ENCODE measurements around the gene PDE11A. TPM values are rescaled to one million over a fixed set of nuclear protein-coding genes. Genes with fewer than 3 reads are reported as not detected.

The PDE11A gene
- total RNA-seq, 4 donors from 2014 or later: 0.37 to 1.2 (median 1.1) TPM; not detected in 1

DNA sequence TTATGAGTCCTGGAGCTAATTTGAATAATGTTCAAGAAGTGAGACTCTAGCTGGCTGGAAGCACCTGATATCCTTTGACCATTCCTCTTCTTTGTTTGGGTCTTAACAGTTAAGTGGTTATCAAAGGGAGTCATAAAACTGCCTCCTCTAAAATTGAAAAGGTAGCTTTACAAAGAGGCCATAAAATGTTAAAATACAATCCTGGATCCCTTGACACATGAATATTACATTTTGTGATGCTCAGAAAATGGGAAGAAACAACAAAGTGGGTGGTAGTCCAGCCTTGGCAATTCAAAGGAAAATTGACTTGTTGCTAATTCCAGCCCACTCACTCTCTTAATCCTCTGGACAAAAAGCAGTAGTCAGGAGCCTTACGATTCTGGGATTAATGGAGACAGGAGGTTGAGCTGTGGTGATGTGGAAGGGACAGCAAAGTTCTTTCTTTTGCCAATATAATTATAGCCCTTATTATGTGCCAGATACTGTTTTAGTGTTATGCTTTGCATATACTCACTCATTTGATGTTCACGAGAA is 339.2 kb downstream of the PDE11A start:
- TF ChIP-seq EP300 (IDR thresholded peaks at IDR 0.05; ENCODE audit: low read depth) (no peak), POLR2AphosphoS5 (IDR thresholded peaks at IDR 0.05) (no peak), POLR2A (IDR thresholded peaks at IDR 0.05) (no peak)
- TF ChIP-seq, protein P1, sequence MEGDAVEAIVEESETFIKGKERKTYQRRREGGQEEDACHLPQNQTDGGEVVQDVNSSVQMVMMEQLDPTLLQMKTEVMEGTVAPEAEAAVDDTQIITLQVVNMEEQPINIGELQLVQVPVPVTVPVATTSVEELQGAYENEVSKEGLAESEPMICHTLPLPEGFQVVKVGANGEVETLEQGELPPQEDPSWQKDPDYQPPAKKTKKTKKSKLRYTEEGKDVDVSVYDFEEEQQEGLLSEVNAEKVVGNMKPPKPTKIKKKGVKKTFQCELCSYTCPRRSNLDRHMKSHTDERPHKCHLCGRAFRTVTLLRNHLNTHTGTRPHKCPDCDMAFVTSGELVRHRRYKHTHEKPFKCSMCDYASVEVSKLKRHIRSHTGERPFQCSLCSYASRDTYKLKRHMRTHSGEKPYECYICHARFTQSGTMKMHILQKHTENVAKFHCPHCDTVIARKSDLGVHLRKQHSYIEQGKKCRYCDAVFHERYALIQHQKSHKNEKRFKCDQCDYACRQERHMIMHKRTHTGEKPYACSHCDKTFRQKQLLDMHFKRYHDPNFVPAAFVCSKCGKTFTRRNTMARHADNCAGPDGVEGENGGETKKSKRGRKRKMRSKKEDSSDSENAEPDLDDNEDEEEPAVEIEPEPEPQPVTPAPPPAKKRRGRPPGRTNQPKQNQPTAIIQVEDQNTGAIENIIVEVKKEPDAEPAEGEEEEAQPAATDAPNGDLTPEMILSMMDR (IDR thresholded peaks at IDR 0.05): no peak
- Histone ChIP-seq H3K9me3 (no peaks in the 10 kb centered on the region), H3K36me3 (no peaks in the 10 kb centered on the region), H3K4me1 (no peaks in the 10 kb centered on the region), H3K27ac (no peak overlapping the region), H3K4me3 (no peak overlapping the region), H3K27me3 (no peaks in the 10 kb centered on the region)
- no peak for DNase-seq
- intact Hi-C loops (cut with DNase I; ENCODE audit: low total_unique reads): no loop called here
- in situ Hi-C loops (cut with MboI; ENCODE audit: low pct_ligation_motif_present in 1 of 4, low pct_unique_long_range_greater_than_20kb in 1 of 4, low sequenced_read_pairs in 3 of 4): loop anchor here in 3 of 4 donors (25.0 kb wide), 2 partner anchors 396 to 571 kb away; no protein-coding TSS in a partner anchor
- 70 to 72% methylated on average over 1 to 2 of the region's 2 CpGs for WGBS, 2 donors (ENCODE audit: low coverage in 1 of 2)

DNA sequence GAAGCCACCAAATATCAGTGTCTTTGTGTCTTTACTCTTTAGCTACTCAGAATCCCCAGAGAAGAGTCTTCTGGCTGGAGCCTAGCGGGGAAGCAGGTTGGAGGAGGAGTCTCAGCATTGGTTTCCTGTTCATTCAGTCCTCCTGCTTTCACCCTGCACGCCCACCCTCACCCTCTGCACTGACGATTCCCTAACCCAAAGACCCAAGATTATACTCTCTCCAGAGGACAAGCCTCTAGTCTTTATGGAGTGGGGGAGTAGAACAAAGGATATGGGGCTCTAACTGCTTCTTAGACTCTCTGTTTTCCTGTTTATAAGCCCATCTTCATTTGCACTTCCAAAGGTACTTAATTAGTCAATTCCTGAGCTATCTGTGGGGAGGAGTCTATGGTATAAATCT is 341.2 kb downstream of the PDE11A start:
- intact Hi-C loops (cut with DNase I; ENCODE audit: low total_unique reads): no loop called here
- WGBS, 2 donors (ENCODE audit: low coverage in 1 of 2): 56 to 79% methylated on average over 3 of the region's 3 CpGs

DNA sequence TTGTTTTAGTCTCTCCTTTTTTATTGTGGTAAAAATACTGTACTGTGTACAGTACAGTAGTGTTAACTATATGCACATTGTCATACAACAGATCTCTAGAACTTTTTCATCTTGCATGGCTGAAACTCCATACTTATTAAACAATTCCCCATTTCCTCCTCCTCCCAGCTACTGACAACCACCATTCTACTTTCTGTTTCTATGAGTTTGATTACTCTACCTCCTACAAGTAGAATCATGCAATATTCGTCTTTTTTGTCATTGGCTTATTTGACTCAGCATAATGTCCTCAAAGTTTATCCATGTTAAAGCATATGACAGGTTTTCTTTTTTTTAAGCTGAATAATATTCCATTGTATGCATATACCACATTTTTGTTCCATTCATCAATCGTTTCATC is 341.8 kb downstream of the PDE11A start:
- Histone ChIP-seq H3K27ac (no peak overlapping the region), H3K9me3 (no peaks in the 10 kb centered on the region), H3K4me3 (no peak overlapping the region), H3K36me3 (no peaks in the 10 kb centered on the region), H3K27me3 (no peaks in the 10 kb centered on the region), H3K4me1 (no peaks in the 10 kb centered on the region)
- TF ChIP-seq POLR2AphosphoS5 (IDR thresholded peaks at IDR 0.05) (no peak), POLR2A (IDR thresholded peaks at IDR 0.05) (no peak), EP300 (IDR thresholded peaks at IDR 0.05; ENCODE audit: low read depth) (no peak)
- TF ChIP-seq, protein P1 (IDR thresholded peaks at IDR 0.05): no peak
- in situ Hi-C loops (cut with MboI; ENCODE audit: low pct_ligation_motif_present in 1 of 4, low pct_unique_long_range_greater_than_20kb in 1 of 4, low sequenced_read_pairs in 3 of 4): loop anchor here in 3 of 4 donors (25.0 kb wide), 2 partner anchors 393 to 568 kb away; no protein-coding TSS in a partner anchor
- intact Hi-C loops (cut with DNase I; ENCODE audit: low total_unique reads): no loop called here
- 52 to 70% methylated on average over 2 of the region's 2 CpGs for WGBS, 2 donors (ENCODE audit: low coverage in 1 of 2)
- no peak for DNase-seq

More for the DNA sequence above, 341.2 kb downstream of the PDE11A start:
- in situ Hi-C loops (cut with MboI; ENCODE audit: low pct_ligation_motif_present in 1 of 4, low pct_unique_long_range_greater_than_20kb in 1 of 4, low sequenced_read_pairs in 3 of 4): loop anchor here in 3 of 4 donors (25.0 kb wide), 2 partner anchors 394 to 569 kb away; no protein-coding TSS in a partner anchor
- H3K4me3 ChIP-seq: no peak overlapping the region
- TF ChIP-seq EP300 (IDR thresholded peaks at IDR 0.05; ENCODE audit: low read depth) (no peak), POLR2A (IDR thresholded peaks at IDR 0.05) (no peak), POLR2AphosphoS5 (IDR thresholded peaks at IDR 0.05) (no peak)
- TF ChIP-seq, protein P1 (IDR thresholded peaks at IDR 0.05): no peak
- no peaks in the 10 kb centered on the region for H3K27me3 ChIP-seq
- H3K9me3 ChIP-seq: no peaks in the 10 kb centered on the region
- H3K36me3 ChIP-seq: no peaks in the 10 kb centered on the region
- H3K4me1 ChIP-seq: no peaks in the 10 kb centered on the region
- no peak overlapping the region for H3K27ac ChIP-seq
- DNase-seq: no peak

DNA sequence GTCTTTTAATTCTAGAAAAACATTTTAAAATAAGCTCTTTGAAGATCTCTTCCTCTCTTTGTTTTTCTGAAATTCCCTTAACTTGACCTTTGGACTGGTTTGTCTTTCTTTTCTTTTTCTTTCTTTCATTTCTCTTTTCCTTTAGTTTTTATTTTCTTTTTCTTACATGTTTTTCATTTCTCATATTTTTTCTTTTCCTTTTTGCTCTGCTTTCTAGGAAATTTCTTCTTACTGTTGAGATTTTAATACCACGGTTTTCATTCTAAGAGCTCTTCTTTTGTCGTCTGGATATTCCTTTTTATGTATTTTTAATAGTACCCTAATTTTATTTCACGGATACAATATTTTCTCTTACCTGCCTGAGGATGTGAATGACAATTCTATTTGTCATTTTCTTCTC is 342.2 kb downstream of the PDE11A start:
- H3K27me3 ChIP-seq: no peaks in the 10 kb centered on the region
- DNase-seq: no peak
- TF ChIP-seq POLR2AphosphoS5 (IDR thresholded peaks at IDR 0.05) (no peak), EP300 (IDR thresholded peaks at IDR 0.05; ENCODE audit: low read depth) (no peak), POLR2A (IDR thresholded peaks at IDR 0.05) (no peak)
- TF ChIP-seq, protein P1 (IDR thresholded peaks at IDR 0.05): no peak
- 88 to 91% methylated on average over 3 of the region's 3 CpGs for WGBS, 2 donors (ENCODE audit: low coverage in 1 of 2)
- no peaks in the 10 kb centered on the region for H3K36me3 ChIP-seq
- no peak overlapping the region for H3K4me3 ChIP-seq
- intact Hi-C loops (cut with DNase I; ENCODE audit: low total_unique reads): no loop called here
- no peaks in the 10 kb centered on the region for H3K4me1 ChIP-seq
- no peak overlapping the region for H3K27ac ChIP-seq
- in situ Hi-C loops (cut with MboI; ENCODE audit: low pct_ligation_motif_present in 1 of 4, low pct_unique_long_range_greater_than_20kb in 1 of 4, low sequenced_read_pairs in 3 of 4): loop anchor here in 3 of 4 donors (25.0 kb wide), 2 partner anchors 393 to 568 kb away; no protein-coding TSS in a partner anchor
- H3K9me3 ChIP-seq: no peaks in the 10 kb centered on the region

All from transverse colon (tissue), 4 donors.